Activated CD8-positive, alpha-beta memory T cell treated with anti-CD3 and anti-CD28 coated beads for 24 hours (primary cell): ENCODE results near the gene BABAM2.
"Not testable (repeated sequence)": the region's sequence is repeated elsewhere in the genome, so short reads cannot be mapped to it uniquely, and the experiment has no call there.

Experiments used
- DNase-seq: peaks from one replicate; pipeline ENCODE4 v3.0.0-alpha.2; 2020

The BABAM2 gene

GRCh38 chr2:27881815-27882583 lies 8.5 kb upstream of the BABAM2 start:
- DNase-seq = not testable (repeated sequence)

- not testable (repeated sequence) for DNase-seq
Observed at GRCh38 chr2:27882584-27882922, 8.0 kb upstream of the BABAM2 start.

GRCh38 chr2:27884601-27885000 lies 5.9 kb upstream of the BABAM2 start:
- DNase-seq = no peak

- DNase-seq = no peak
Observed at GRCh38 chr2:27885234-27885633, 5.3 kb upstream of the BABAM2 start.

GRCh38 chr2:27885661-27886060 lies 4.9 kb upstream of the BABAM2 start:
- DNase-seq = no peak

- DNase-seq = no peak
Observed at GRCh38 chr2:27886322-27886721, 4.2 kb upstream of the BABAM2 start.

GRCh38 chr2:27887111-27887510 lies 3.4 kb upstream of the BABAM2 start:
- DNase-seq = no peak

- DNase-seq = no peak
Observed at GRCh38 chr2:27887830-27888229, 2.7 kb upstream of the BABAM2 start.

- no peak for DNase-seq
Observed at GRCh38 chr2:27888790-27889189, 1.7 kb upstream of the BABAM2 start.

GRCh38 chr2:27889774-27890145 lies 769 bp upstream of the BABAM2 start:
- no peak for DNase-seq

GRCh38 chr2:27890924-27891672 lies 569 bp downstream of the BABAM2 start:
- peak; percentile 90 for DNase-seq

- no peak for DNase-seq
Observed at GRCh38 chr2:27891673-27892105, 1.2 kb downstream of the BABAM2 start.

- no peak for DNase-seq
Observed at GRCh38 chr2:27893006-27893405, 2.5 kb downstream of the BABAM2 start.

GRCh38 chr2:27897717-27898116 lies 7.2 kb downstream of the BABAM2 start:
- DNase-seq = no peak

- no peak for DNase-seq
Observed at GRCh38 chr2:27901234-27901633, 10.7 kb downstream of the BABAM2 start.

- DNase-seq = no peak
Observed at GRCh38 chr2:27902098-27902497, 11.6 kb downstream of the BABAM2 start.

- DNase-seq = no peak
Observed at GRCh38 chr2:27903018-27903417, 12.5 kb downstream of the BABAM2 start.

- no peak for DNase-seq
Observed at GRCh38 chr2:27903649-27904404, 13.3 kb downstream of the BABAM2 start.

GRCh38 chr2:27904405-27904665 lies 13.8 kb downstream of the BABAM2 start:
- DNase-seq = no peak

GRCh38 chr2:27906074-27906473 lies 15.5 kb downstream of the BABAM2 start:
- DNase-seq = no peak

GRCh38 chr2:27907547-27907946 lies 17.0 kb downstream of the BABAM2 start:
- no peak for DNase-seq

GRCh38 chr2:27909901-27910300 lies 19.4 kb downstream of the BABAM2 start:
- no peak for DNase-seq

- no peak for DNase-seq
Observed at GRCh38 chr2:27911458-27912210, 21.1 kb downstream of the BABAM2 start.
